H9 (cell line): ENCODE measurements around the gene CROCC2. TPM values are rescaled to one million over a fixed set of nuclear protein-coding genes. Genes with fewer than 3 reads are reported as not detected.

ENCODE experiments used
- DNase-seq: peaks from one replicate; pipeline ENCODE4 v3.0.0-alpha.2; 2017
- H2AFZ ChIP-seq: one replicate; pipeline ENCODE4 v1.6.1; 2013; ENCODE audit warnings: mild to moderate bottlenecking, low read length, control low read depth, moderate library complexity
- H2AK5ac ChIP-seq: 2 replicates; pipeline ENCODE4 v1.6.1; 2013; ENCODE audit warnings: low read length, control low read depth, mixed read lengths; ENCODE audit not compliant: insufficient read length
- H2BK120ac ChIP-seq: one replicate; pipeline ENCODE4 v1.6.1; 2013; ENCODE audit warnings: low read depth, mild to moderate bottlenecking, low read length, control low read depth, inconsistent platforms; ENCODE audit not compliant: poor library complexity, severe bottlenecking
- H2BK12ac ChIP-seq: 2 replicates; pipeline ENCODE4 v1.6.1; 2013; ENCODE audit warnings: low read length, control low read depth, mixed read lengths, low read depth; ENCODE audit not compliant: insufficient read length
- H2BK15ac ChIP-seq: 2 replicates; pipeline ENCODE4 v1.6.1; 2013; ENCODE audit warnings: low read depth, low read length, control low read depth
- H2BK20ac ChIP-seq: one replicate; pipeline ENCODE4 v1.6.1; 2013; ENCODE audit warnings: low read depth, mild to moderate bottlenecking, low read length, control low read depth, inconsistent platforms; ENCODE audit not compliant: poor library complexity, severe bottlenecking
- H2BK5ac ChIP-seq: 2 replicates; pipeline ENCODE4 v1.6.1; 2013; ENCODE audit warnings: low read length, control low read depth, mixed read lengths; ENCODE audit not compliant: insufficient read length
- H3K14ac ChIP-seq: 2 replicates; pipeline ENCODE4 v1.6.1; 2013; ENCODE audit warnings: low read length, control low read depth; ENCODE audit not compliant: insufficient read depth
- H3K18ac ChIP-seq: 2 replicates; pipeline ENCODE4 v1.6.1; 2013; ENCODE audit warnings: low read depth, mild to moderate bottlenecking, mixed read lengths, low read length, control low read depth; ENCODE audit not compliant: insufficient read length
- H3K23ac ChIP-seq: 2 replicates; pipeline ENCODE4 v1.6.1; 2013; ENCODE audit warnings: low read length, control low read depth, mixed read lengths, low read depth; ENCODE audit not compliant: insufficient read length
- H3K23me2 ChIP-seq: 2 replicates; pipeline ENCODE4 v1.6.1; 2013; ENCODE audit warnings: low read depth, mild to moderate bottlenecking, mixed read lengths, low read length, control low read depth; ENCODE audit not compliant: insufficient read length, poor library complexity, severe bottlenecking
- H3K27ac ChIP-seq: 2 replicates; pipeline ENCODE4 v1.5.1; 2013; ENCODE audit warnings: low read length, control low read depth, mixed read lengths, low read depth; ENCODE audit not compliant: insufficient read length
- H3K27me3 ChIP-seq: 2 replicates; pipeline ENCODE4 v1.6.1; 2013; ENCODE audit warnings: low read length, control low read depth, inconsistent platforms; ENCODE audit not compliant: insufficient read depth
- H3K4ac ChIP-seq: 2 replicates; pipeline ENCODE4 v1.6.1; 2013; ENCODE audit warnings: low read depth, mild to moderate bottlenecking, control low read depth, inconsistent platforms, low read length, moderate library complexity
- H3K4me1 ChIP-seq: 2 replicates; pipeline ENCODE4 v1.6.1; 2013; ENCODE audit warnings: low read length, control low read depth, inconsistent platforms; ENCODE audit not compliant: insufficient read depth
- H3K4me2 ChIP-seq: 2 replicates; pipeline ENCODE4 v1.6.1; 2013; ENCODE audit warnings: low read length, control low read depth, mixed read lengths; ENCODE audit not compliant: insufficient read length, insufficient read depth
- H3K56ac ChIP-seq: 2 replicates; pipeline ENCODE4 v1.6.1; 2013; ENCODE audit warnings: low read depth, mild to moderate bottlenecking, mixed read lengths, low read length, control low read depth; ENCODE audit not compliant: insufficient read length
- H3K79me1 ChIP-seq: 2 replicates; pipeline ENCODE4 v1.6.1; 2013; ENCODE audit warnings: low read depth, mild to moderate bottlenecking, moderate library complexity, low read length, control low read depth, inconsistent platforms; ENCODE audit not compliant: insufficient read depth, poor library complexity, severe bottlenecking
- H3K79me2 ChIP-seq: 2 replicates; pipeline ENCODE4 v1.6.1; 2013; ENCODE audit warnings: low read length, control low read depth, inconsistent platforms; ENCODE audit not compliant: insufficient read depth
- H3K9ac ChIP-seq: 2 replicates; pipeline ENCODE4 v1.6.1; 2013; ENCODE audit warnings: low read length, control low read depth, mixed read lengths; ENCODE audit not compliant: insufficient read length; ENCODE audit errors: extremely low read depth
- H3K9me3 ChIP-seq: one replicate; pipeline ENCODE4 v1.6.1; 2013; ENCODE audit warnings: low read depth, low read length, inconsistent platforms; ENCODE audit not compliant: control insufficient read depth
- H3T11ph ChIP-seq: one replicate; pipeline ENCODE4 v1.6.1; 2013; ENCODE audit warnings: mild to moderate bottlenecking, low read length, control low read depth, inconsistent platforms
- H4K20me1 ChIP-seq: one replicate; pipeline ENCODE4 v1.6.1; 2013; ENCODE audit not compliant: control insufficient read depth, insufficient read length, insufficient read depth
- H4K5ac ChIP-seq: 2 replicates; pipeline ENCODE4 v1.6.1; 2013; ENCODE audit warnings: low read depth, mild to moderate bottlenecking, mixed read lengths, low read length, control low read depth; ENCODE audit not compliant: insufficient read length
- H4K8ac ChIP-seq: replicated peaks from 2 replicates; pipeline ENCODE4 v1.6.1; 2013; ENCODE audit warnings: low read length, control low read depth, mixed read lengths, low read depth; ENCODE audit not compliant: insufficient read length
- H4K91ac ChIP-seq: 2 replicates; pipeline ENCODE4 v1.6.1; 2013; ENCODE audit warnings: low read depth, mild to moderate bottlenecking, moderate library complexity, mixed read lengths, low read length, control low read depth; ENCODE audit not compliant: insufficient read length
- H3K27ac Mint-ChIP-seq, 3 experiments: 2 replicates in 2 of 3; 3 replicates in 1 of 3; pipeline ENCODE4 v1.8.0; 2020 to 2021; ENCODE audit warnings: mixed read lengths in 3 of 3, mild to moderate bottlenecking in 1 of 3, moderate library complexity in 1 of 3
- H3K27me3 Mint-ChIP-seq: 2 replicates; pipeline ENCODE4 v1.8.0; 2021; ENCODE audit warnings: low read depth, mild to moderate bottlenecking, moderate library complexity, mixed read lengths
- H3K36me3 Mint-ChIP-seq, 3 experiments: 2 replicates in 2 of 3; 3 replicates in 1 of 3; pipeline ENCODE4 v1.8.0; 2020 to 2021; ENCODE audit warnings: low read depth in 3 of 3, mixed read lengths in 3 of 3; ENCODE audit not compliant: insufficient read depth in 1 of 3
- H3K4me1 Mint-ChIP-seq, 2 experiments: 2 replicates each; pipeline ENCODE4 v1.8.0; 2020; ENCODE audit warnings: mixed read lengths in 2 of 2
- H3K4me3 Mint-ChIP-seq, 2 experiments: 2 replicates in 1 of 2; 3 replicates in 1 of 2; pipeline ENCODE4 v1.8.0; 2020 to 2021; ENCODE audit warnings: mild to moderate bottlenecking in 2 of 2, mixed read lengths in 2 of 2, moderate library complexity in 1 of 2
- H3K9me3 Mint-ChIP-seq, 2 experiments: 2 replicates in 1 of 2; 3 replicates in 1 of 2; pipeline ENCODE4 v1.8.0; 2020; ENCODE audit warnings: mild to moderate bottlenecking in 2 of 2, mixed read lengths in 2 of 2, moderate library complexity in 1 of 2
- WGBS: extraction: QIAGEN DNeasy Blood & Tissue Kit; methylation state at CpG from one replicate; pipeline ENCODE4 v1.1.7; 2013; ENCODE audit warnings: missing lambda C conversion rate, low lambda C conversion rate, mixed read lengths; ENCODE audit not compliant: insufficient read length; ENCODE audit errors: extremely low coverage; 5-methylcytosine and 5-hydroxymethylcytosine counted together
- total RNA-seq: library from RNA; stranded (reverse); gene quantifications from 2 replicates; pipeline ENCODE4 v1.2.1, GENCODE V29; 2021
- TF ChIP-seq, protein P1 (sequence below): fragments of 200-600 bp; sonication (generic); conservative IDR thresholded peaks from 3 replicates; pipeline ENCODE4 v1.8.0; 2021; ENCODE audit warnings: antibody characterized with exemption, mild to moderate bottlenecking

Gene CROCC2
- total RNA-seq, 1 experiment from 2014 or later: not detected

- Mint-ChIP-seq H3K9me3 (no peaks in the 10 kb centered on the region; a peak in 1 of 5 replicates), H3K36me3 (no peaks in the 10 kb centered on the region), H3K27me3 (peaks cover 26% of the 10 kb centered on the region), H3K4me1 (peaks cover 2 to 4% of the 10 kb centered on the region in 2 experiments; a peak in 1 of 4 replicates), H3K4me3 (no peak overlapping the region), H3K27ac (no peak overlapping the region)
- no peak overlapping the region for H3K4ac ChIP-seq
- H2AK5ac ChIP-seq: no peak overlapping the region
- H3K4me2 ChIP-seq: no peak overlapping the region
- TF ChIP-seq, protein P1, sequence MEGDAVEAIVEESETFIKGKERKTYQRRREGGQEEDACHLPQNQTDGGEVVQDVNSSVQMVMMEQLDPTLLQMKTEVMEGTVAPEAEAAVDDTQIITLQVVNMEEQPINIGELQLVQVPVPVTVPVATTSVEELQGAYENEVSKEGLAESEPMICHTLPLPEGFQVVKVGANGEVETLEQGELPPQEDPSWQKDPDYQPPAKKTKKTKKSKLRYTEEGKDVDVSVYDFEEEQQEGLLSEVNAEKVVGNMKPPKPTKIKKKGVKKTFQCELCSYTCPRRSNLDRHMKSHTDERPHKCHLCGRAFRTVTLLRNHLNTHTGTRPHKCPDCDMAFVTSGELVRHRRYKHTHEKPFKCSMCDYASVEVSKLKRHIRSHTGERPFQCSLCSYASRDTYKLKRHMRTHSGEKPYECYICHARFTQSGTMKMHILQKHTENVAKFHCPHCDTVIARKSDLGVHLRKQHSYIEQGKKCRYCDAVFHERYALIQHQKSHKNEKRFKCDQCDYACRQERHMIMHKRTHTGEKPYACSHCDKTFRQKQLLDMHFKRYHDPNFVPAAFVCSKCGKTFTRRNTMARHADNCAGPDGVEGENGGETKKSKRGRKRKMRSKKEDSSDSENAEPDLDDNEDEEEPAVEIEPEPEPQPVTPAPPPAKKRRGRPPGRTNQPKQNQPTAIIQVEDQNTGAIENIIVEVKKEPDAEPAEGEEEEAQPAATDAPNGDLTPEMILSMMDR: no peak
- H2BK20ac ChIP-seq: no peak overlapping the region
- WGBS: no CpG with 5 or more reads among the region's 8 CpGs
- no peak overlapping the region for H3K9ac ChIP-seq
- H2BK5ac ChIP-seq: no peak overlapping the region
- H3K18ac ChIP-seq: no peak overlapping the region
- H3K79me2 ChIP-seq: no peaks in the 10 kb centered on the region
- H2BK120ac ChIP-seq: no peak overlapping the region
- no peak overlapping the region for H3T11ph ChIP-seq
- no peak overlapping the region for H2BK15ac ChIP-seq
- no peak overlapping the region for H2AFZ ChIP-seq
- H3K9me3 ChIP-seq: no peaks in the 10 kb centered on the region
- H4K5ac ChIP-seq: no peak overlapping the region
- DNase-seq: no peak
- no peaks in the 10 kb centered on the region for H4K20me1 ChIP-seq
- H3K79me1 ChIP-seq: no peaks in the 10 kb centered on the region
- no peak overlapping the region for H3K27ac ChIP-seq
- no peak overlapping the region for H2BK12ac ChIP-seq
- H3K56ac ChIP-seq: no peak overlapping the region
- H3K23ac ChIP-seq: no peak overlapping the region
- H3K4me1 ChIP-seq: no peaks in the 10 kb centered on the region
- H3K27me3 ChIP-seq: no peaks in the 10 kb centered on the region
- H4K91ac ChIP-seq: no peak overlapping the region
- no peak overlapping the region for H3K14ac ChIP-seq
- H3K23me2 ChIP-seq: no peaks in the 10 kb centered on the region
- no peak overlapping the region for H4K8ac ChIP-seq
Observed at GRCh38 chr2:240982821-240983281, 76.7 kb downstream of the CROCC2 start.
